Breast epithelium (tissue), 3 donors: ENCODE measurements around the gene TCF3.

Source experiments
- CTCF ChIP-seq, 3 donors: fragments of 450-650 bp; IDR thresholded peaks; one replicate each; pipeline ENCODE4 v1.5.1; 2016 to 2017; ENCODE audit warnings: antibody characterized with exemption in 3 of 3, mild to moderate bottlenecking in 3 of 3, moderate library complexity in 3 of 3
- POLR2A ChIP-seq: fragments of 450-650 bp; IDR thresholded peaks from one replicate; pipeline ENCODE4 v1.6.1; 2016; ENCODE audit warnings: antibody characterized with exemption, mild to moderate bottlenecking, moderate library complexity

GRCh38 chr19:1685046-1685445 is 32.6 kb upstream of the TCF3 start:
- TF ChIP-seq POLR2A (no peak), CTCF (IDR thresholded peaks at IDR 0.05) (no peak)
